HG02870 (cell line): Measurements from ENCODE around the gene NDUFV1.
"Not testable (repeated sequence)": the region's sequence is repeated elsewhere in the genome, so short reads cannot be mapped to it uniquely, and the experiment has no call there.

Experiments
- ATAC-seq: cut with Tn5 transposase; IDR thresholded peaks from one replicate; pipeline ENCODE4 v1.9.1; 2021; ENCODE audit warnings: mild to moderate bottlenecking, moderate library complexity; ENCODE audit not compliant: unreplicated experiment

The NDUFV1 gene

GRCh38 chr11:67626970-67627369, 20.2 kb downstream of the NDUFV1 start:
- no peak for ATAC-seq

GRCh38 chr11:67627441-67627811, 20.7 kb downstream of the NDUFV1 start:
- no peak for ATAC-seq

- ATAC-seq, result no peak
Observed at GRCh38 chr11:67627812-67628624, 21.3 kb downstream of the NDUFV1 start.

GRCh38 chr11:67628710-67629385, 22.1 kb downstream of the NDUFV1 start:
- no peak for ATAC-seq

GRCh38 chr11:67629386-67630227, 22.9 kb downstream of the NDUFV1 start, which contains the start of gene NUDT8:
Gene NUDT8 (minus strand): TSS chr11:67629937. CDS start chr11:67629911, 26 bp downstream.
- ATAC-seq, result peak; percentile 43

GRCh38 chr11:67630228-67630942, 23.6 kb downstream of the NDUFV1 start:
- ATAC-seq, result peak; percentile 71

GRCh38 chr11:67630943-67631331, 24.2 kb downstream of the NDUFV1 start:
- no peak for ATAC-seq

- ATAC-seq, result no peak
Observed at GRCh38 chr11:67631411-67631810, 24.7 kb downstream of the NDUFV1 start.

GRCh38 chr11:67631853-67632174, 25.1 kb downstream of the NDUFV1 start:
- no peak for ATAC-seq

- no peak for ATAC-seq
Observed at GRCh38 chr11:67632175-67632981, 25.6 kb downstream of the NDUFV1 start.

- no peak for ATAC-seq
Observed at GRCh38 chr11:67632982-67633755, 26.4 kb downstream of the NDUFV1 start.

GRCh38 chr11:67633758-67634365, 27.1 kb downstream of the NDUFV1 start:
- ATAC-seq, result no peak

GRCh38 chr11:67634366-67635230, 27.9 kb downstream of the NDUFV1 start:
- ATAC-seq, result no peak

- no peak for ATAC-seq
Observed at GRCh38 chr11:67635231-67635521, 28.4 kb downstream of the NDUFV1 start.

GRCh38 chr11:67636962-67637361, 30.2 kb downstream of the NDUFV1 start:
- no peak for ATAC-seq

GRCh38 chr11:67637441-67637840, 30.7 kb downstream of the NDUFV1 start:
- not testable (repeated sequence) for ATAC-seq

- ATAC-seq, result no peak
Observed at GRCh38 chr11:67638535-67639437, 32.0 kb downstream of the NDUFV1 start.
